ENCODE data around the gene PRR9. TPM values are rescaled to one million over a fixed set of nuclear protein-coding genes. Genes with fewer than 3 reads are reported as not detected.
"Not testable (repeated sequence)": the region's sequence is repeated elsewhere in the genome, so short reads cannot be mapped to it uniquely, and the experiment has no call there.

Gene PRR9
- not detected for total RNA-seq

- H3K27ac ChIP-seq, result no peak within 1 kb of the TSS
- H3K36me3 ChIP-seq, result no peaks in the 10 kb centered on the region
- TF ChIP-seq CTCF (IDR thresholded peaks at IDR 0.05), result no peak
- H3K4me3 ChIP-seq, result no peak within 1 kb of the TSS
- ATAC-seq (ENCODE audit: insufficient number of reproducible peaks, low FRiP score, low read depth) (no peak), DNase-seq (ENCODE audit: low spot score) (no peak)
- no peaks in the 10 kb centered on the region for H3K4me1 ChIP-seq (ENCODE audit: control insufficient read depth in 1 of 2, low read depth in 2 of 2)
- H3K27me3 ChIP-seq (replicated peaks; ENCODE audit: insufficient read depth), result no peaks in the 10 kb centered on the region
- H3K9me3 ChIP-seq, result no peaks in the 10 kb centered on the region
Measured at GRCh38 chr1:153217212-153217611, at the start of gene PRR9. Gene PRR9, plus strand, starts transcription at chr1:153217584. Its CDS starts 561 bp downstream, at chr1:153218145.

DNA sequence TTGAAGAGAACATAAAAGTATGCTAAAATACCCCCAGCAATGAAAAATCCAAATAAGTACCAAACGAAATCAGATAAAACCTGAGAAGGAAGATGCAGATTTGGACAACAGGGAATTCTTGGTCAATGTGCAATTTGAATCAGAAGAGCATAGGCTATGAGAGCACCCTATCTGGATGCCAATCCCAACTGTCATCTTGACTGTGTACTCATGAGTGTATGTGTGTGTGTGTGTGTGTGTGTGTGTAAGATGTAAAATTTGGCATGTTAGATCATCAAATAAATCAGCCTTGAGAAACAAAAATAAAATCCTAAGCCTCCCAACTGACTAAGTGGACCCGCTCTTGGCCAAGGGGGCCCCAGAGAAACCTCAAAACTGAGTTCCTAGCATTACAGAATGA is 48.7 kb upstream of the PRR9 start:
- Histone ChIP-seq H3K4me1 (ENCODE audit: control insufficient read depth in 1 of 2, low read depth in 2 of 2) (no peaks in the 10 kb centered on the region), H3K9me3 (no peaks in the 10 kb centered on the region), H3K27me3 (replicated peaks; ENCODE audit: insufficient read depth) (no peaks in the 10 kb centered on the region), H3K4me3 (no peak overlapping the region), H3K27ac (no peak overlapping the region), H3K36me3 (no peaks in the 10 kb centered on the region)
- ATAC-seq (ENCODE audit: insufficient number of reproducible peaks, low FRiP score, low read depth), result no peak
- DNase-seq (ENCODE audit: low spot score), result no peak
- TF ChIP-seq CTCF (IDR thresholded peaks at IDR 0.05), result no peak

GRCh38 chr1:153174624-153175023 is 42.8 kb upstream of the PRR9 start:
- no peaks in the 10 kb centered on the region for H3K27me3 ChIP-seq (replicated peaks; ENCODE audit: insufficient read depth)
- no peaks in the 10 kb centered on the region for H3K9me3 ChIP-seq
- no peaks in the 10 kb centered on the region for H3K4me1 ChIP-seq (ENCODE audit: control insufficient read depth in 1 of 2, low read depth in 2 of 2)
- no peak for TF ChIP-seq CTCF (IDR thresholded peaks at IDR 0.05)
- no peak overlapping the region for H3K27ac ChIP-seq
- no peak overlapping the region for H3K4me3 ChIP-seq
- ATAC-seq (ENCODE audit: insufficient number of reproducible peaks, low FRiP score, low read depth) (no peak), DNase-seq (ENCODE audit: low spot score) (no peak)
- H3K36me3 ChIP-seq, result no peaks in the 10 kb centered on the region

GRCh38 chr1:153178922-153179321 is 38.5 kb upstream of the PRR9 start:
- Histone ChIP-seq H3K4me1 (ENCODE audit: control insufficient read depth in 1 of 2, low read depth in 2 of 2) (no peaks in the 10 kb centered on the region), H3K9me3 (no peaks in the 10 kb centered on the region), H3K36me3 (no peaks in the 10 kb centered on the region), H3K27me3 (replicated peaks; ENCODE audit: insufficient read depth) (no peaks in the 10 kb centered on the region), H3K4me3 (no peak overlapping the region), H3K27ac (no peak overlapping the region)
- DNase-seq (ENCODE audit: low spot score), result no peak
- TF ChIP-seq CTCF (IDR thresholded peaks at IDR 0.05), result no peak
- ATAC-seq (ENCODE audit: insufficient number of reproducible peaks, low FRiP score, low read depth), result no peak

DNA sequence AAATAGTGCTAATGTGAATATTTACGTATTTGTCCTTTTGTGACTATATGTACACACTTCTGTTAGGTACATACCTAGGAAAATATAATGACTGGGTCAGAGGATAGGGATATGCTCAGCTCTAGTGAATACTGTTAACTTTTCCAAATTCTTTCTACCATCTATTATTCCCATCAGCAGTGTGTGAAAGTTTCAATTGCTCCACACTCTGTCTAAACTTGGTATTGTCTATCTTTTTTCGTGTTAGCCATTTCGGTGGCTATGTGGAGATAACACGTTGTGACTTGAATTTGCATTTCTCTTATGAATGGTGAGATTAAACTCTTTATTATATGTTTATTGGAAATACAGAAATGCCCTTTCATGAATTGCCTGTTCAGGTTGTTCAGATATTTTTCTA is 36.8 kb upstream of the PRR9 start:
- ATAC-seq (ENCODE audit: insufficient number of reproducible peaks, low FRiP score, low read depth), result no peak
- Histone ChIP-seq H3K9me3 (no peaks in the 10 kb centered on the region), H3K27me3 (replicated peaks; ENCODE audit: insufficient read depth) (no peaks in the 10 kb centered on the region), H3K4me3 (no peak overlapping the region), H3K4me1 (ENCODE audit: control insufficient read depth in 1 of 2, low read depth in 2 of 2) (no peaks in the 10 kb centered on the region), H3K27ac (no peak overlapping the region), H3K36me3 (no peaks in the 10 kb centered on the region)
- no peak for TF ChIP-seq CTCF (IDR thresholded peaks at IDR 0.05)
- DNase-seq (ENCODE audit: low spot score), result no peak

- H3K27ac ChIP-seq; H3K9me3 ChIP-seq; H3K4me1 ChIP-seq (ENCODE audit: control insufficient read depth in 1 of 2, low read depth in 2 of 2); H3K4me3 ChIP-seq; H3K27me3 ChIP-seq (replicated peaks; ENCODE audit: insufficient read depth); DNase-seq (ENCODE audit: low spot score); ATAC-seq (ENCODE audit: insufficient number of reproducible peaks, low FRiP score, low read depth); H3K36me3 ChIP-seq: not testable (repeated sequence)
Measured at GRCh38 chr1:153188301-153188700, 29.1 kb upstream of the PRR9 start.
